Stimulated activated CD4-positive, alpha-beta T cell treated with anti-CD3 and anti-CD28 coated beads, Interleukin-2, amount 100 ng/mL, for 48 hours (primary cell): ENCODE data around the gene ARL15.
"Not testable (repeated sequence)": the region's sequence is repeated elsewhere in the genome, so short reads cannot be mapped to it uniquely, and the experiment has no call there.

Experiments
- DNase-seq, 2 donors: peaks; one replicate each; pipeline ENCODE4 v3.0.0-alpha.2; 2020

The ARL15 gene

GRCh38 chr5:53879708-53880323 lies 430.6 kb downstream of the ARL15 start:
- DNase-seq: no peak

- no peak for DNase-seq
Observed at GRCh38 chr5:53878015-53878414, 432.4 kb downstream of the ARL15 start.

- no peak for DNase-seq
Observed at GRCh38 chr5:53877243-53877642, 433.1 kb downstream of the ARL15 start.

GRCh38 chr5:53874409-53874808 lies 436.0 kb downstream of the ARL15 start:
- no peak for DNase-seq

- DNase-seq: no peak
Observed at GRCh38 chr5:53873235-53873634, 437.1 kb downstream of the ARL15 start.

- no peak for DNase-seq
Observed at GRCh38 chr5:53871775-53872174, 438.6 kb downstream of the ARL15 start.

- no peak for DNase-seq
Observed at GRCh38 chr5:53871050-53871449, 439.3 kb downstream of the ARL15 start.

- no peak for DNase-seq
Observed at GRCh38 chr5:53858700-53859456, 451.5 kb downstream of the ARL15 start.

- DNase-seq: no peak
Observed at GRCh38 chr5:53856506-53856905, 453.9 kb downstream of the ARL15 start.

GRCh38 chr5:53836851-53837430 lies 473.4 kb downstream of the ARL15 start:
- not testable (repeated sequence) for DNase-seq

- no peak for DNase-seq
Observed at GRCh38 chr5:53834500-53834899, 475.9 kb downstream of the ARL15 start.
